SK-N-SH treated with all-trans-retinoic acid at 6 μM for 48 hours (cell line): ENCODE results near the gene GRM3.

Experiments
- ATAC-seq: fragments of 200-7000 bp; cut with Tn5 transposase; 3 replicates; pipeline ENCODE4 v1.9.1; 2020; ENCODE audit warnings: mild to moderate bottlenecking, moderate library complexity
- ARNTL ChIP-seq: fragments of 450-650 bp; formaldehyde crosslinking; IDR thresholded peaks from 2 replicates; pipeline ENCODE4 v1.5.0; 2020; ENCODE audit warnings: low read depth, mild to moderate bottlenecking, moderate library complexity, borderline replicate concordance
- BACH2 ChIP-seq: fragments of 250-450 bp; sonication (Bioruptor Pico); IDR thresholded peaks from 2 replicates; pipeline ENCODE4 v1.9.0; 2021; ENCODE audit warnings: mild to moderate bottlenecking, borderline replicate concordance
- CREB5 ChIP-seq: fragments of 250-450 bp; sonication (Bioruptor Pico); IDR thresholded peaks from 2 replicates; pipeline ENCODE4 v1.5.1; 2020; ENCODE audit warnings: low read depth, mild to moderate bottlenecking, moderate library complexity
- CSDC2 ChIP-seq: fragments of 250-450 bp; sonication (Bioruptor Pico); IDR thresholded peaks from 2 replicates; pipeline ENCODE4 v1.5.0; 2020; ENCODE audit warnings: mild to moderate bottlenecking, moderate library complexity
- CSRNP3 ChIP-seq: fragments of 250-450 bp; sonication (Bioruptor Pico); IDR thresholded peaks from 2 replicates; pipeline ENCODE4 v1.5.1; 2021; ENCODE audit warnings: mild to moderate bottlenecking, moderate library complexity
- ESRRG ChIP-seq: fragments of 250-450 bp; sonication (Bioruptor Pico); IDR thresholded peaks from 2 replicates; pipeline ENCODE4 v1.6.1; 2021; ENCODE audit warnings: mild to moderate bottlenecking
- GLIS3 ChIP-seq: fragments of 250-450 bp; sonication (Bioruptor Pico); IDR thresholded peaks from 2 replicates; pipeline ENCODE4 v1.5.0; 2020; ENCODE audit warnings: mild to moderate bottlenecking, moderate library complexity
- ISL1 ChIP-seq: fragments of 250-450 bp; sonication (Bioruptor Pico); IDR thresholded peaks from 2 replicates; pipeline ENCODE4 v2.1.2; 2022; ENCODE audit warnings: mild to moderate bottlenecking, moderate library complexity
- OSR1 ChIP-seq: fragments of 250-450 bp; sonication (Bioruptor Pico); IDR thresholded peaks from 2 replicates; pipeline ENCODE4 v1.8.0; 2022; ENCODE audit warnings: moderate library complexity, mild to moderate bottlenecking, inconsistent platforms
- PATZ1 ChIP-seq: fragments of 250-450 bp; sonication (Bioruptor Pico); IDR thresholded peaks from 2 replicates; pipeline ENCODE4 v1.8.0; 2020; ENCODE audit warnings: mild to moderate bottlenecking, moderate library complexity, borderline replicate concordance
- POU6F1 ChIP-seq: fragments of 250-450 bp; sonication (Bioruptor Pico); IDR thresholded peaks from 2 replicates; pipeline ENCODE4 v1.8.0; 2021; ENCODE audit warnings: low read depth, mild to moderate bottlenecking, moderate library complexity, borderline replicate concordance
- PPARA ChIP-seq: fragments of 250-450 bp; sonication (Bioruptor Pico); IDR thresholded peaks from 2 replicates; pipeline ENCODE4 v1.5.0; 2020; ENCODE audit warnings: mild to moderate bottlenecking, borderline replicate concordance
- RARB ChIP-seq: fragments of 250-450 bp; sonication (Bioruptor Pico); IDR thresholded peaks from 2 replicates; pipeline ENCODE4 v1.8.0; 2021; ENCODE audit warnings: mild to moderate bottlenecking, moderate library complexity
- SNAI2 ChIP-seq: fragments of 250-450 bp; sonication (Bioruptor Pico); IDR thresholded peaks from 2 replicates; pipeline ENCODE4 v1.5.0; 2020; ENCODE audit warnings: mild to moderate bottlenecking, moderate library complexity
- TOX ChIP-seq: fragments of 250-450 bp; sonication (Bioruptor Pico); IDR thresholded peaks from 2 replicates; pipeline ENCODE4 v1.8.0; 2021; ENCODE audit warnings: mild to moderate bottlenecking, moderate library complexity, borderline replicate concordance
- TSHZ2 ChIP-seq: fragments of 250-450 bp; sonication (Bioruptor Pico); IDR thresholded peaks from 2 replicates; pipeline ENCODE4 v1.5.0; 2020; ENCODE audit warnings: mild to moderate bottlenecking, moderate library complexity
- ZC3H10 ChIP-seq: fragments of 250-450 bp; sonication (Bioruptor Pico); IDR thresholded peaks from 2 replicates; pipeline ENCODE4 v1.5.1; 2021; ENCODE audit warnings: mild to moderate bottlenecking, moderate library complexity
- ZFP3 ChIP-seq: fragments of 250-450 bp; sonication (Bioruptor Pico); IDR thresholded peaks from 2 replicates; pipeline ENCODE4 v1.5.0; 2020; ENCODE audit warnings: mild to moderate bottlenecking, moderate library complexity
- ZFP30 ChIP-seq: fragments of 450-650 bp; formaldehyde crosslinking; IDR thresholded peaks from 2 replicates; pipeline ENCODE4 v1.5.0; 2022; ENCODE audit warnings: mild to moderate bottlenecking, moderate library complexity
- ZNF565 ChIP-seq: fragments of 450-650 bp; formaldehyde crosslinking; conservative IDR thresholded peaks from 2 replicates; pipeline ENCODE4 v1.5.0; 2020; ENCODE audit warnings: low read depth, mild to moderate bottlenecking, moderate library complexity
- ZNF70 ChIP-seq: fragments of 450-650 bp; formaldehyde crosslinking; IDR thresholded peaks from 2 replicates; pipeline ENCODE4 v1.5.0; 2020; ENCODE audit warnings: mild to moderate bottlenecking, moderate library complexity
- ZNF8 ChIP-seq: fragments of 450-650 bp; formaldehyde crosslinking; IDR thresholded peaks from 2 replicates; pipeline ENCODE4 v1.5.0; 2020; ENCODE audit warnings: mild to moderate bottlenecking, moderate library complexity

Gene GRM3

GRCh38 chr7:86773309-86773708, 129.6 kb downstream of the GRM3 start (continued):
- TF ChIP-seq TSHZ2 (CRISPR knock-in tag) (no peak), POU6F1 (CRISPR knock-in tag) (no peak), TOX (CRISPR knock-in tag) (no peak), CSDC2 (CRISPR knock-in tag) (no peak)
- TF ChIP-seq, all 23 proteins: peak for 0

- TF ChIP-seq ARNTL, result no peak
- no peak for TF ChIP-seq PATZ1 (CRISPR knock-in tag)
- TF ChIP-seq CREB5 (CRISPR knock-in tag), result no peak
- TF ChIP-seq ZFP30 (CRISPR knock-in tag), result no peak
- TF ChIP-seq PPARA (CRISPR knock-in tag), result no peak
- no peak for TF ChIP-seq RARB (CRISPR knock-in tag)
- no peak for TF ChIP-seq BACH2 (CRISPR knock-in tag)
- no peak for TF ChIP-seq ZNF70
- TF ChIP-seq CSRNP3 (CRISPR knock-in tag), result no peak
- TF ChIP-seq ZC3H10 (CRISPR knock-in tag), result no peak
- TF ChIP-seq ZFP3 (CRISPR knock-in tag), result no peak
- no peak for TF ChIP-seq POU6F1 (CRISPR knock-in tag)
- no peak for TF ChIP-seq OSR1 (CRISPR knock-in tag)
- TF ChIP-seq GLIS3 (CRISPR knock-in tag), result no peak
Measured at GRCh38 chr7:86775203-86775602, 131.5 kb downstream of the GRM3 start.

GRCh38 chr7:86776136-86776535, 132.4 kb downstream of the GRM3 start:
- ATAC-seq, result no peak
- TF ChIP-seq ISL1 (CRISPR knock-in tag), result no peak
- TF ChIP-seq CREB5 (CRISPR knock-in tag), result no peak
- no peak for TF ChIP-seq SNAI2 (CRISPR knock-in tag)
- TF ChIP-seq CSRNP3 (CRISPR knock-in tag), result no peak
- TF ChIP-seq OSR1 (CRISPR knock-in tag), result no peak
- no peak for TF ChIP-seq PATZ1 (CRISPR knock-in tag)
- no peak for TF ChIP-seq PPARA (CRISPR knock-in tag)
- TF ChIP-seq GLIS3 (CRISPR knock-in tag), result no peak
- TF ChIP-seq ZNF8 (CRISPR knock-in tag), result no peak
- no peak for TF ChIP-seq ESRRG (CRISPR knock-in tag)
- TF ChIP-seq ZFP3 (CRISPR knock-in tag), result no peak
- no peak for TF ChIP-seq ZNF565 (CRISPR knock-in tag)

More at GRCh38 chr7:86775203-86775602, 131.5 kb downstream of the GRM3 start:
- ATAC-seq, result no peak
